ENCODE data around the gene ZNF366. TPM values are rescaled to one million over a fixed set of nuclear protein-coding genes. Genes with fewer than 3 reads are reported as not detected.

The ZNF366 gene
- total RNA-seq, 1 experiment from 2014 or later, result not detected

- no peaks in the 10 kb centered on the region for H3K4me1 Mint-ChIP-seq (ENCODE audit: low read depth, unreplicated experiment)
- no peak for TF ChIP-seq CTCF (IDR thresholded peaks at IDR 0.05; ENCODE audit: unreplicated experiment)
- intact Hi-C loops (cut with micrococcal nuclease; ENCODE audit: unreplicated experiment), result no loop called here
- DNase-seq, result no peak
- H3K27ac Mint-ChIP-seq (ENCODE audit: unreplicated experiment), result no peak overlapping the region
- peaks cover 26% of the 10 kb centered on the region for H3K27me3 Mint-ChIP-seq (ENCODE audit: unreplicated experiment)
- no TSS peak for BruUV-seq (replicated peaks)
- no peaks in the 10 kb centered on the region for H3K36me3 Mint-ChIP-seq (ENCODE audit: insufficient read depth, unreplicated experiment)
- H3K9me3 Mint-ChIP-seq (ENCODE audit: low read depth, unreplicated experiment), result peaks cover 2% of the 10 kb centered on the region
- CTCF ChIA-PET, result no interaction called here
- H3K4me3 Mint-ChIP-seq (ENCODE audit: low read depth, unreplicated experiment), result no peak overlapping the region
These were observed 61.2 kb downstream of the ZNF366 start for GRCh38 chr5:72445969-72446368.

GRCh38 chr5:72443883-72444282 is 63.3 kb downstream of the ZNF366 start:
- DNase-seq, result no peak
- Mint-ChIP-seq H3K4me3 (ENCODE audit: low read depth, unreplicated experiment) (no peak overlapping the region), H3K9me3 (ENCODE audit: low read depth, unreplicated experiment) (peaks cover 2% of the 10 kb centered on the region), H3K36me3 (ENCODE audit: insufficient read depth, unreplicated experiment) (no peaks in the 10 kb centered on the region), H3K27me3 (ENCODE audit: unreplicated experiment) (peaks cover 26% of the 10 kb centered on the region), H3K27ac (ENCODE audit: unreplicated experiment) (no peak overlapping the region), H3K4me1 (ENCODE audit: low read depth, unreplicated experiment) (no peaks in the 10 kb centered on the region)
- CTCF ChIA-PET, result no interaction called here
- intact Hi-C loops (cut with micrococcal nuclease; ENCODE audit: unreplicated experiment), result no loop called here
- no TSS peak for BruUV-seq (replicated peaks)
- no peak for TF ChIP-seq CTCF (IDR thresholded peaks at IDR 0.05; ENCODE audit: unreplicated experiment)

- BruUV-seq (replicated peaks), result no TSS peak
- no peak overlapping the region for H3K4me3 Mint-ChIP-seq (ENCODE audit: low read depth, unreplicated experiment)
- intact Hi-C loops (cut with micrococcal nuclease; ENCODE audit: unreplicated experiment), result no loop called here
- H3K4me1 Mint-ChIP-seq (ENCODE audit: low read depth, unreplicated experiment), result no peaks in the 10 kb centered on the region
- CTCF ChIA-PET, result interaction anchor here (0.6 kb wide), 1 partner anchor 119 kb away, joined by 5 read pairs; no protein-coding TSS in a partner anchor
- DNase-seq, result no peak
- no peak for TF ChIP-seq CTCF (IDR thresholded peaks at IDR 0.05; ENCODE audit: unreplicated experiment)
- H3K27me3 Mint-ChIP-seq (ENCODE audit: unreplicated experiment), result peaks cover 19% of the 10 kb centered on the region
- no peak overlapping the region for H3K27ac Mint-ChIP-seq (ENCODE audit: unreplicated experiment)
- no peaks in the 10 kb centered on the region for H3K9me3 Mint-ChIP-seq (ENCODE audit: low read depth, unreplicated experiment)
- H3K36me3 Mint-ChIP-seq (ENCODE audit: insufficient read depth, unreplicated experiment), result no peaks in the 10 kb centered on the region
These were observed 65.2 kb downstream of the ZNF366 start for GRCh38 chr5:72441862-72442540.

GRCh38 chr5:72441094-72441723 is 66.0 kb downstream of the ZNF366 start:
- no TSS peak for BruUV-seq (replicated peaks)
- Mint-ChIP-seq H3K27me3 (ENCODE audit: unreplicated experiment) (peaks cover 26% of the 10 kb centered on the region), H3K4me1 (ENCODE audit: low read depth, unreplicated experiment) (no peaks in the 10 kb centered on the region), H3K9me3 (ENCODE audit: low read depth, unreplicated experiment) (no peaks in the 10 kb centered on the region), H3K4me3 (ENCODE audit: low read depth, unreplicated experiment) (no peak overlapping the region), H3K36me3 (ENCODE audit: insufficient read depth, unreplicated experiment) (no peaks in the 10 kb centered on the region), H3K27ac (ENCODE audit: unreplicated experiment) (no peak overlapping the region)
- DNase-seq, result no peak
- intact Hi-C loops (cut with micrococcal nuclease; ENCODE audit: unreplicated experiment), result no loop called here
- no peak for TF ChIP-seq CTCF (IDR thresholded peaks at IDR 0.05; ENCODE audit: unreplicated experiment)
- CTCF ChIA-PET, result no interaction called here

Data from Calu3 (cell line).